OCI-LY7 (cell line): Measurements from ENCODE around the gene CDHR1. TPM values are rescaled to one million over a fixed set of nuclear protein-coding genes. Genes with fewer than 3 reads are reported as not detected.

Experiments used
- BruUV-seq: library from RNA; stranded (reverse); fragments of 400-500 nt; replicated peaks from 2 replicates; lab custom pipeline; 2021; lab: Mats Ljungman, UMichigan
- CTCF ChIA-PET: fragments of 300-600 bp; sonication (Branson Sonifier 250); formaldehyde crosslinking; loops from one replicate; lab custom pipeline; 2022; ENCODE audit warnings: antibody characterized with exemption; ENCODE audit not compliant: unreplicated experiment; lab: Charles Lee
- POLR2A ChIA-PET: fragments of 300-600 bp; sonication (Branson Sonifier 250); formaldehyde crosslinking; loops from one replicate; lab custom pipeline; 2022; ENCODE audit warnings: antibody characterized with exemption; lab: Charles Lee
- DNase-seq: peaks from one replicate; pipeline ENCODE4 v3.0.0-alpha.2; 2015; ENCODE audit warnings: low spot score
- H2AFZ ChIP-seq: fragments of 200-600 bp; sonication (generic), shearing (Covaris generic); 2 replicates; pipeline ENCODE4 v1.6.1; 2014; ENCODE audit warnings: mild to moderate bottlenecking, antibody characterized with exemption, low read length, moderate library complexity
- H3K27ac ChIP-seq: fragments of 200-600 bp; sonication (generic); 2 replicates; pipeline ENCODE4 v1.5.1; 2014; ENCODE audit warnings: mixed run types, low read depth, mild to moderate bottlenecking, moderate library complexity, low read length, inconsistent platforms; ENCODE audit not compliant: poor library complexity, severe bottlenecking
- H3K36me3 ChIP-seq: fragments of 200-600 bp; sonication (generic); 2 replicates; pipeline ENCODE4 v1.6.1; 2014; ENCODE audit warnings: mild to moderate bottlenecking, antibody characterized with exemption, low read length, moderate library complexity, mixed read lengths; ENCODE audit not compliant: insufficient read depth
- H3K4me1 ChIP-seq: fragments of 200-600 bp; sonication (generic); 2 replicates; pipeline ENCODE4 v1.5.1; 2014; ENCODE audit warnings: mild to moderate bottlenecking, low read length; ENCODE audit not compliant: insufficient read depth, poor library complexity, severe bottlenecking
- H3K4me2 ChIP-seq: fragments of 200-600 bp; sonication (generic); 2 replicates; pipeline ENCODE4 v1.6.1; 2014; ENCODE audit warnings: mild to moderate bottlenecking, low read length
- H3K4me3 ChIP-seq: fragments of 200-600 bp; sonication (generic); 2 replicates; pipeline ENCODE4 v1.5.1; 2014; ENCODE audit warnings: mild to moderate bottlenecking, low read depth, low read length; ENCODE audit not compliant: poor library complexity, severe bottlenecking
- H3K79me2 ChIP-seq: fragments of 200-600 bp; sonication (generic); 2 replicates; pipeline ENCODE4 v1.6.1; 2016; ENCODE audit warnings: low read depth, mild to moderate bottlenecking, low read length, moderate library complexity, mixed read lengths; ENCODE audit not compliant: insufficient read depth
- H3K9me2 ChIP-seq: fragments of 200-600 bp; sonication (generic); 2 replicates; pipeline ENCODE4 v1.6.1; 2016; ENCODE audit warnings: mild to moderate bottlenecking, low read length, mixed read lengths; ENCODE audit not compliant: insufficient read depth
- H3K9me3 ChIP-seq: fragments of 200-600 bp; sonication (generic); 2 replicates; pipeline ENCODE4 v1.6.1; 2014; ENCODE audit warnings: mild to moderate bottlenecking, mixed run types, low read length, mixed read lengths
- H4K20me1 ChIP-seq: fragments of 200-600 bp; sonication (generic); 2 replicates; pipeline ENCODE4 v1.6.1; 2014; ENCODE audit warnings: mild to moderate bottlenecking, antibody characterized with exemption, low read length, moderate library complexity, mixed read lengths; ENCODE audit not compliant: insufficient read depth
- EZH2phosphoT487 ChIP-seq: fragments of 200-600 bp; sonication (generic); IDR thresholded peaks from 2 replicates; pipeline ENCODE4 v1.6.1; 2018; ENCODE audit warnings: low read depth, borderline replicate concordance, mild to moderate bottlenecking, mixed run types, antibody characterized with exemption, low read length, moderate library complexity, mixed read lengths
- intact Hi-C: fragments of 100-400 bp; cut with micrococcal nuclease; formaldehyde crosslinking; loops from one replicate; pipeline ENCODE4 v1.10.0; 2022; ENCODE audit not compliant: unreplicated experiment
- total RNA-seq, 2 experiments: library from RNA; depleted of rRNA in 1 of 2; stranded (reverse); fragments of >200 nt in 1 of 2; shearing (Covaris generic) in 1 of 2; gene quantifications; 2 replicates each; pipeline ENCODE4 v1.2.3, GENCODE V29; 2014 to 2022
- TF ChIP-seq, protein P1 (sequence below): fragments of 200-600 bp; sonication (generic); conservative IDR thresholded peaks from 2 replicates; pipeline ENCODE4 v1.5.1; 2014; ENCODE audit warnings: mild to moderate bottlenecking, antibody characterized with exemption, low read length, moderate library complexity, mixed read lengths

Gene CDHR1
- total RNA-seq, 2 experiments from 2014 or later, result not detected

DNA sequence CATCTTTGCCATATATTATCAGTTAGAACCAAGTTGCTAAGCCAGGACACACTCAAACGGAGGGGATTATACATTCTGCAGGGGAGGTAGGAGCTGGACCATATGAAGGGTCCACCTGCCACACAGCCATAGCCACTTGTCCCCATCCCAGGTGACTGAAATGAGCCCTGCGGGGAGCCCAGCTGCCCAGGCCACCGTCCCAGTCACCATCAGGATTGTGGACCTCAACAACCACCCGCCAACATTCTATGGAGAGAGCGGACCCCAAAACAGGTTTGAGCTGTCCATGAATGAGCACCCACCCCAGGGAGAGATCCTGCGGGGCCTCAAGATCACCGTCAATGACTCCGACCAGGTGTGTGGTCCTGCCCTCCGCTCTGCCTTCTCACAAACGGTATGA lies 13.7 kb downstream of the CDHR1 start:
- no peak overlapping the region for H3K4me3 ChIP-seq
- CTCF ChIA-PET, result no interaction called here
- DNase-seq, result no peak
- no peaks in the 10 kb centered on the region for H3K4me1 ChIP-seq
- no peak overlapping the region for H3K27ac ChIP-seq
- TF ChIP-seq, protein P1, sequence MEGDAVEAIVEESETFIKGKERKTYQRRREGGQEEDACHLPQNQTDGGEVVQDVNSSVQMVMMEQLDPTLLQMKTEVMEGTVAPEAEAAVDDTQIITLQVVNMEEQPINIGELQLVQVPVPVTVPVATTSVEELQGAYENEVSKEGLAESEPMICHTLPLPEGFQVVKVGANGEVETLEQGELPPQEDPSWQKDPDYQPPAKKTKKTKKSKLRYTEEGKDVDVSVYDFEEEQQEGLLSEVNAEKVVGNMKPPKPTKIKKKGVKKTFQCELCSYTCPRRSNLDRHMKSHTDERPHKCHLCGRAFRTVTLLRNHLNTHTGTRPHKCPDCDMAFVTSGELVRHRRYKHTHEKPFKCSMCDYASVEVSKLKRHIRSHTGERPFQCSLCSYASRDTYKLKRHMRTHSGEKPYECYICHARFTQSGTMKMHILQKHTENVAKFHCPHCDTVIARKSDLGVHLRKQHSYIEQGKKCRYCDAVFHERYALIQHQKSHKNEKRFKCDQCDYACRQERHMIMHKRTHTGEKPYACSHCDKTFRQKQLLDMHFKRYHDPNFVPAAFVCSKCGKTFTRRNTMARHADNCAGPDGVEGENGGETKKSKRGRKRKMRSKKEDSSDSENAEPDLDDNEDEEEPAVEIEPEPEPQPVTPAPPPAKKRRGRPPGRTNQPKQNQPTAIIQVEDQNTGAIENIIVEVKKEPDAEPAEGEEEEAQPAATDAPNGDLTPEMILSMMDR, result no peak
- TF ChIP-seq EZH2phosphoT487, result no peak
- H3K36me3 ChIP-seq, result no peaks in the 10 kb centered on the region
- BruUV-seq, result no TSS peak
- H3K4me2 ChIP-seq, result no peak overlapping the region
- H4K20me1 ChIP-seq, result no peaks in the 10 kb centered on the region
- H2AFZ ChIP-seq, result no peak overlapping the region
- no peaks in the 10 kb centered on the region for H3K9me3 ChIP-seq
- intact Hi-C loops, result no loop called here
- POLR2A ChIA-PET, result interaction anchor here (1.3 kb wide), 1 partner anchor 59 kb away, joined by 6 read pairs; no protein-coding TSS in a partner anchor
- H3K9me2 ChIP-seq, result no peaks in the 10 kb centered on the region
- H3K79me2 ChIP-seq, result no peaks in the 10 kb centered on the region

DNA sequence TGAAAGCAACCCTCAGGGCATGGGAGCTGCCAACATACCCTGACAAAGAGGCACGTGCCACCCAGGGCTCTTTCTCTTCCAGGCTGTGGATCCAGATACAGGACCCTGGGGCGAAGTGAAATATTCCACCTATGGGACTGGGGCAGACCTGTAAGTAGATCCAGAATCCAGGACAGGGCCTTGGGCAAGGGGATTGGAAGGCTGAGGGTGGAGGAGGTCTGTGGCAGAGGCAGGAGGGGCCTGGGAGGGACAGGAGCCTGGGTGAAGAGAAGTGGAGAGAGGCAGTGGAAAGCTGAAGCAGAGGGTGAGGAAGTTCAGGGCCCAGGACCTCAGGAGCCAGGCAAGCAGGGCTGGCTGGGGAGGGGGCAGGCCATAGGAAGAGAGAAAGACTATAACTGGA lies 17.2 kb downstream of the CDHR1 start:
- H3K9me3 ChIP-seq, result no peaks in the 10 kb centered on the region
- DNase-seq, result no peak

DNA sequence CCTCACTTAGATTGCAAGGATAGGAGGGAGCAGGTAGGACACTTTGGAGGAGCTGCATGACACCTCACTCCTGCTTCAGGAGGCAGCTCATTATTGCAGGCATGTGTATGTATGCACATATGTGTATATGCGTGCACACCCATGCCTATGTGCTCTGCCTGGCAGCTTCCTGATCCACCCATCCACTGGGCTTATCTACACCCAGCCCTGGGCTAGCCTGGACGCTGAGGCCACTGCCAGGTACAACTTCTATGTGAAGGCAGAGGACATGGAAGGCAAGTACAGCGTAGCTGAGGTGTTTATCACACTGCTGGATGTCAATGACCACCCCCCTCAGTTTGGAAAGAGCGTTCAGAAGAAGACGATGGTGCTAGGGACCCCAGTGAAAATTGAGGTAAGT lies 17.7 kb downstream of the CDHR1 start:
- Histone ChIP-seq H3K79me2 (no peaks in the 10 kb centered on the region), H3K27ac (no peak overlapping the region), H2AFZ (no peak overlapping the region), H4K20me1 (no peaks in the 10 kb centered on the region), H3K9me2 (no peaks in the 10 kb centered on the region), H3K4me3 (no peak overlapping the region), H3K9me3 (no peaks in the 10 kb centered on the region), H3K4me1 (no peaks in the 10 kb centered on the region), H3K36me3 (no peaks in the 10 kb centered on the region), H3K4me2 (no peak overlapping the region)
- CTCF ChIA-PET, result interaction anchor here (0.5 kb wide), 1 partner anchor 30 kb away, joined by 3 read pairs; no protein-coding TSS in a partner anchor
- DNase-seq, result no peak
- POLR2A ChIA-PET, result interaction anchor here (0.8 kb wide), 1 partner anchor 861 kb away, joined by 3 read pairs; no protein-coding TSS in a partner anchor
- intact Hi-C loops, result no loop called here
- TF ChIP-seq, protein P1, result no peak
- no peak for TF ChIP-seq EZH2phosphoT487
- BruUV-seq, result no TSS peak

More for the DNA sequence above, 17.2 kb downstream of the CDHR1 start:
- Histone ChIP-seq H3K27ac (no peak overlapping the region), H3K9me2 (no peaks in the 10 kb centered on the region), H4K20me1 (no peaks in the 10 kb centered on the region), H3K4me3 (no peak overlapping the region), H2AFZ (no peak overlapping the region), H3K4me2 (no peak overlapping the region), H3K4me1 (no peaks in the 10 kb centered on the region), H3K79me2 (no peaks in the 10 kb centered on the region), H3K36me3 (no peaks in the 10 kb centered on the region)
- POLR2A ChIA-PET, result interaction anchor here (0.8 kb wide), 1 partner anchor 860 kb away, joined by 3 read pairs; no protein-coding TSS in a partner anchor
- BruUV-seq, result no TSS peak
- intact Hi-C loops, result no loop called here
- CTCF ChIA-PET, result interaction anchor here (0.5 kb wide), 1 partner anchor 31 kb away, joined by 3 read pairs; no protein-coding TSS in a partner anchor
- TF ChIP-seq EZH2phosphoT487, result no peak
- TF ChIP-seq, protein P1, result no peak
